ENCODE measurements around the gene RAMP3. TPM values are rescaled to one million over a fixed set of nuclear protein-coding genes. Genes with fewer than 3 reads are reported as not detected.

Gene RAMP3
- total RNA-seq, 4 donors from 2014 or later = 31.9 to 66.5 (median 46.1) TPM

DNA sequence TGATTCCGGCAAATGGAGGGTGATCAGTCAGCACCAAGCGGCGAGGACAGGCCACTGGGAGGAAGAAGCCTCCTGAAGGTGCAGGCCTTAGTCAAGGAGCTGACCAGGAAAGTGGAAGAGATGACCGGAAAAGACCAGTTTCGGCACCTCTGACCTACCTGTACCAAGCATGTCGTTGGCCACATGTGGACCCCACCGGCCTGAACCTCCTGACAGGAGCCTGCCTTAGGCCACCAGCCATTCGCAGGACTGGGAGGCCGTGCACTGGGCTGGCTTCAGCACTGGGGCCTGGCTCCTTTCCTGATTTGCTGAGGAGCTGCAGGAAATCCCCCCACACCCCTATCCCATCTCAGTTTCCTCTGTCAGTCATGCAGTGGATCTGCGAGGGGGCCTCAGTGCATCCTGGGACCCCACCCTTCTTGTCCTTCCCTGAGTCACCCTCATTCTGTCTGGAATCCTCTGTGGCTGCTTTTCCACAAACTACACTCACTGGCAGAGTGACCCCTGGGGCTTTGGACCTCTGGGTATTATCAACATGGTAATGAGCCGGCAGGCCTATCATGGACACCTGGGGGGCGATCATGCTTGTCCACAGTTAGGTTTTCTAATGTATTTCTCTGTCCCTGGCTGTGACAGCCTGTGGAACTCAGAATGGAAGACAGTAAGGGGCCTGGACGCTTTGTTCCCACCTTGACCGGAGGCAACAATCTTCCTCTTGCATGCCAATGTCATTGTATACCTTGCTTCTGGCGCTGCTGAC is 33.0 kb downstream of the RAMP3 start:
- H3K36me3 ChIP-seq = no peaks in the 10 kb centered on the region
- no peak for ATAC-seq
- H3K4me3 ChIP-seq = no peak overlapping the region

GRCh38 chr7:45191396-45191795 is 33.8 kb downstream of the RAMP3 start:
- Histone ChIP-seq H3K36me3 (no peaks in the 10 kb centered on the region), H3K4me3 (no peak overlapping the region), H3K9me3 (no peaks in the 10 kb centered on the region), H3K4me1 (peaks cover 0 to 7% (median 0%) of the 10 kb centered on the region in 3 donors), H3K27ac (no peak overlapping the region), H3K27me3 (no peaks in the 10 kb centered on the region)
- TF ChIP-seq POLR2AphosphoS5 (IDR thresholded peaks at IDR 0.05) (no peak), CTCF (IDR thresholded peaks at IDR 0.05) (no peak), EP300 (IDR thresholded peaks at IDR 0.05) (no peak), POLR2A (IDR thresholded peaks at IDR 0.05) (no peak)
- ATAC-seq = no peak
- 75 to 80% methylated on average over 3 of the region's 3 CpGs for WGBS, 2 donors (ENCODE audit: low coverage in 1 of 2)

More for the DNA sequence above, 33.0 kb downstream of the RAMP3 start:
- Histone ChIP-seq H3K27me3 (no peaks in the 10 kb centered on the region), H3K4me1 (peaks cover 0 to 7% (median 0%) of the 10 kb centered on the region in 3 donors), H3K27ac (no peak overlapping the region), H3K9me3 (no peaks in the 10 kb centered on the region)
- no peak for TF ChIP-seq POLR2A (IDR thresholded peaks at IDR 0.05)
- TF ChIP-seq POLR2AphosphoS5 (IDR thresholded peaks at IDR 0.05) = no peak
- no peak for TF ChIP-seq CTCF (IDR thresholded peaks at IDR 0.05)
- TF ChIP-seq EP300 (IDR thresholded peaks at IDR 0.05) = no peak
- 77% methylated on average over 5 to 9 of the region's 15 CpGs for WGBS, 2 donors (ENCODE audit: low coverage in 1 of 2)

DNA sequence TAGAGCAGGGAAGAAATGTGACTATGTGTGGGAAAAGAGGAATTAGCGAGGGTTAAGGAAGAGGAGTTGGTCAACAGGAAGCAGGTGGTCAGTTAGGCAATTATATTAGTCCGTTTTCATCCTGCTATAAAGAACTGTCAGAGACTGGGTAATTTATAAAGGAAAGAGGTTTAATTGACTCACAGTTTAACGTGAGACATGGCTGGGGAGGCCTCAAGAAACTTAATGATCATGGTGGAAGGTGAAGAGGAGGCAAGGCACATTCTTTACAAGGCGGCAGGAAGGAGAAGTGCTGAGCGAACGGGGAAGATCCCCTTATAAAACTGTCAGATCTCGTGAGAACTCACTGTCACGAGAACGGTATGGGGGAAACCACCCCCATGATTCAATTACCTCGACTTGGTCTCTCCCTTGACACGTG is 35.0 kb downstream of the RAMP3 start:
- H3K4me1 ChIP-seq = peaks cover 0 to 7% (median 0%) of the 10 kb centered on the region in 3 donors
- H3K4me3 ChIP-seq = no peak overlapping the region
- no peaks in the 10 kb centered on the region for H3K27me3 ChIP-seq
- 63 to 81% methylated on average over 10 to 11 of the region's 11 CpGs for WGBS, 2 donors (ENCODE audit: low coverage in 1 of 2)
- H3K27ac ChIP-seq = peak overlapping the region in 1 of 4 donors; percentile 32
- no peaks in the 10 kb centered on the region for H3K36me3 ChIP-seq
- TF ChIP-seq EP300 (IDR thresholded peaks at IDR 0.05) (no peak), POLR2AphosphoS5 (IDR thresholded peaks at IDR 0.05) (no peak), CTCF (IDR thresholded peaks at IDR 0.05) (no peak), POLR2A (IDR thresholded peaks at IDR 0.05) (no peak)
- H3K9me3 ChIP-seq = no peaks in the 10 kb centered on the region
- peak; percentile 19 for ATAC-seq

DNA sequence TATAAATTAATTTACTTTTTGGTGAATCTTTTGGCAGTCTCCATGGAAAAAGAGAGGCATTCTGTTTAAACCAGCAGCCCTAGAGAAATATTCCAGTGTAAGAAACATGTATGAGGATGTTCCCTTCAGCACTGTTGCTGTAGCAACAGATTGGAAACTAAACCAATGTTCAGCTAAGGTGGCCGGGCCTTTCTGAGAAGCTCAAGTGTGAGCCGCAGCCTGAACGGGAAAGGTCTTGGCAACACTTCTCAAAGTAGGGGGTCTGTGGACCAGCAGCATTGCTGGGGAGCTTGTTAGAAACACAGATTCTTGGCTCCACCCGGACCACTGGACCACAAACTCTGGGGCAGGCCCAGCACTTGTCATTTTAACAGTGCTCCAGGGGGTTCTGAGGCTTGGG is 36.2 kb downstream of the RAMP3 start:
- WGBS, 2 donors (ENCODE audit: low coverage in 1 of 2) = 17 to 20% methylated on average over 1 of the region's 4 CpGs
- H3K9me3 ChIP-seq = no peaks in the 10 kb centered on the region
- H3K27ac ChIP-seq = no peak overlapping the region
- no peaks in the 10 kb centered on the region for H3K27me3 ChIP-seq
- TF ChIP-seq EP300 (IDR thresholded peaks at IDR 0.05) (no peak), CTCF (IDR thresholded peaks at IDR 0.05) (no peak), POLR2AphosphoS5 (IDR thresholded peaks at IDR 0.05) (no peak), POLR2A (IDR thresholded peaks at IDR 0.05) (no peak)
- H3K4me3 ChIP-seq = no peak overlapping the region
- H3K36me3 ChIP-seq = no peaks in the 10 kb centered on the region
- no peak for ATAC-seq
- peaks cover 0 to 7% (median 0%) of the 10 kb centered on the region in 3 donors for H3K4me1 ChIP-seq

DNA sequence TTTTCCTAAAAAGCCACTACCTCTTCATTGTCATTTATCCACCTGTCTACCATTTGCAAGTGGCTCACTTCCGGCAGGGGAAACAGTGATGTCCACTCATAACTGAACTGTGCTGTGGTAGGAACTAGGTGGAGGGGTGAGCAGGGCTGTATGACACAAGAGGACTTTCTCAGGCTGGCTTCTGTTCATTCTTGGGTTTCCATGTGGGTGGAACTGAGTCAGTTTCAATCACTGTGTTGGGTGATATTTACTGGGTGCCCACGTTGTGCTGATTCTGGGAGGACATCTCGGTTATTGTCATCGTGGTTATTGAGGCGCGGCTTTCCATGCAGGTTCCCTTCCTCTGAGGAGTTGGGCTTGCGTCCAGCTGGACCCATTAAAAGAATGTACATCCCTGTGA is 38.8 kb downstream of the RAMP3 start:
- ATAC-seq = no peak
- TF ChIP-seq POLR2AphosphoS5 (IDR thresholded peaks at IDR 0.05) (no peak), POLR2A (IDR thresholded peaks at IDR 0.05) (no peak), CTCF (IDR thresholded peaks at IDR 0.05) (no peak)
- WGBS, 2 donors (ENCODE audit: low coverage in 1 of 2) = 87 to 96% methylated on average over 4 to 7 of the region's 7 CpGs
- Histone ChIP-seq H3K27ac (no peak overlapping the region), H3K36me3 (no peaks in the 10 kb centered on the region), H3K4me1 (peaks cover 0 to 7% (median 0%) of the 10 kb centered on the region in 3 donors), H3K9me3 (no peaks in the 10 kb centered on the region), H3K4me3 (no peak overlapping the region), H3K27me3 (no peaks in the 10 kb centered on the region)

Measured in gastroesophageal sphincter (tissue), 4 donors.